Coronary artery (tissue), 2 donors: ENCODE data around the gene CIB4.

Experiments
- DNase-seq: peaks from one replicate; pipeline ENCODE4 v3.0.0-alpha.2; 2017; ENCODE audit warnings: low spot score
- H3K27ac ChIP-seq, 2 donors: fragments of 200-600 bp; sonication (generic); one replicate each; pipeline ENCODE4 v1.5.1; 2016 to 2019
- H3K4me3 ChIP-seq: fragments of 200-600 bp; sonication (generic); 2 replicates; pipeline ENCODE4 v1.5.1; 2016; ENCODE audit warnings: mild to moderate bottlenecking, moderate library complexity
- TF ChIP-seq, protein P1 (sequence below): fragments of 200-600 bp; sonication (generic); IDR thresholded peaks from one replicate; pipeline ENCODE4 v1.5.1; 2019; ENCODE audit warnings: antibody characterized with exemption

The CIB4 gene

DNA sequence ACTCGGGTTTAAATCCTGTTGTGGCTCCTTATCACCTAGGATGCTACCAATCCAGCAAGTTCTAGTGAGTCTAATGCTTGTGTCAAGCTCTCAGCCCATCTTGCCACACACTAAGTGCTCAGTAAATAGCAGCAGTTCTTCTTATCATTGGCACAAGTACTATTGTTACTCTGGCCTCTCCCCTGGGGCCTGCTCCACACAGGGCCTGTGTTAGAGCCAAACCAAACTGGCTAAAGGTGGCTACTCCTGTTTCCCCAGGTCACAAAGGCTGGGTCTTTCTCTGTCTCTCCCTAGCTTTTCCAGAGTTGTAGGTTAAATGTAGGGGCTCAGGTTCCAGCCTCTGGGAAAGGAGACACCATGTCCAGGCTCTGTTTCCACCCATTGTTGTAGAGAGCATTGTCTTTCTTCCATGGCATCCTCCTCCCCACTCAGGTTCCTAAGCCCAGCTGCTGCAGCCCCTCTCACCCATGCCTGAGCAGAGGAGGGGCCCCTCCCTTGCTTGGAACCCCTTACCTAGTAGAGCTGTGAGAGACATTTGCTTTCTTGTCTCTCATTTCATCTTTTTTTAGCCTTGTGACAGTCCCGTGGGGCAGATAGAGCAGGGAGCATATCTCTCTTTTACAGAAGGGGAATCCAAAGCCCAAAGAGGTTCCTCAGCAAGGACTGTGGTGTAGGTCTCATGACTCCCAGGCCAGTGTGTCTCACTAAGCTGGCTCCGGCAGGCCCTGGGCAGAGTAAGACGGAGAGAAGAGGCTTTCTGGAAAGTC, 106.9 kb downstream of the CIB4 start:
- TF ChIP-seq, protein P1, sequence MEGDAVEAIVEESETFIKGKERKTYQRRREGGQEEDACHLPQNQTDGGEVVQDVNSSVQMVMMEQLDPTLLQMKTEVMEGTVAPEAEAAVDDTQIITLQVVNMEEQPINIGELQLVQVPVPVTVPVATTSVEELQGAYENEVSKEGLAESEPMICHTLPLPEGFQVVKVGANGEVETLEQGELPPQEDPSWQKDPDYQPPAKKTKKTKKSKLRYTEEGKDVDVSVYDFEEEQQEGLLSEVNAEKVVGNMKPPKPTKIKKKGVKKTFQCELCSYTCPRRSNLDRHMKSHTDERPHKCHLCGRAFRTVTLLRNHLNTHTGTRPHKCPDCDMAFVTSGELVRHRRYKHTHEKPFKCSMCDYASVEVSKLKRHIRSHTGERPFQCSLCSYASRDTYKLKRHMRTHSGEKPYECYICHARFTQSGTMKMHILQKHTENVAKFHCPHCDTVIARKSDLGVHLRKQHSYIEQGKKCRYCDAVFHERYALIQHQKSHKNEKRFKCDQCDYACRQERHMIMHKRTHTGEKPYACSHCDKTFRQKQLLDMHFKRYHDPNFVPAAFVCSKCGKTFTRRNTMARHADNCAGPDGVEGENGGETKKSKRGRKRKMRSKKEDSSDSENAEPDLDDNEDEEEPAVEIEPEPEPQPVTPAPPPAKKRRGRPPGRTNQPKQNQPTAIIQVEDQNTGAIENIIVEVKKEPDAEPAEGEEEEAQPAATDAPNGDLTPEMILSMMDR, result no peak
- DNase-seq, result no peak
- H3K27ac ChIP-seq, result no peak overlapping the region
- no peak overlapping the region for H3K4me3 ChIP-seq

DNA sequence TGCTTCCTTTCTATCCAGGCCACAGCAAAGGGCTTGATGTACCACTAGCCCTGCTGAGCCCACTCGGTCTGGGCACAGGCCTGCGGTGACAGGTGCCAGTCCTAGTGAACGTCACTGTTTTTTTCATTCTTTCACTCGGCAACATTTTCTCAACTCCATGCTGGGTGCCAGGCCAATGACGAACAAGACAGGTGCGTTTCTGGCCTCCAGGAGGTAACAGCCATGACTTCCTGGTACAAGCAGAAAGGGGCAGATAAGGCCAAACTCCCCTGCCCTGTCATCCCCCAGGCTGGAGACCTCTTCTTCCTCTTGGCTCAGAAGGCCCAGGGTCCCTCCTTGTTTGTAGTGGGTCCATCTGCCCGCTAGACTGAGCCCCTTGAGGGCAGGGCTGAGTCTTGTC, 107.5 kb downstream of the CIB4 start:
- no peak for DNase-seq
- H3K4me3 ChIP-seq, result no peak overlapping the region
- TF ChIP-seq, protein P1, result no peak
- H3K27ac ChIP-seq, result no peak overlapping the region

DNA sequence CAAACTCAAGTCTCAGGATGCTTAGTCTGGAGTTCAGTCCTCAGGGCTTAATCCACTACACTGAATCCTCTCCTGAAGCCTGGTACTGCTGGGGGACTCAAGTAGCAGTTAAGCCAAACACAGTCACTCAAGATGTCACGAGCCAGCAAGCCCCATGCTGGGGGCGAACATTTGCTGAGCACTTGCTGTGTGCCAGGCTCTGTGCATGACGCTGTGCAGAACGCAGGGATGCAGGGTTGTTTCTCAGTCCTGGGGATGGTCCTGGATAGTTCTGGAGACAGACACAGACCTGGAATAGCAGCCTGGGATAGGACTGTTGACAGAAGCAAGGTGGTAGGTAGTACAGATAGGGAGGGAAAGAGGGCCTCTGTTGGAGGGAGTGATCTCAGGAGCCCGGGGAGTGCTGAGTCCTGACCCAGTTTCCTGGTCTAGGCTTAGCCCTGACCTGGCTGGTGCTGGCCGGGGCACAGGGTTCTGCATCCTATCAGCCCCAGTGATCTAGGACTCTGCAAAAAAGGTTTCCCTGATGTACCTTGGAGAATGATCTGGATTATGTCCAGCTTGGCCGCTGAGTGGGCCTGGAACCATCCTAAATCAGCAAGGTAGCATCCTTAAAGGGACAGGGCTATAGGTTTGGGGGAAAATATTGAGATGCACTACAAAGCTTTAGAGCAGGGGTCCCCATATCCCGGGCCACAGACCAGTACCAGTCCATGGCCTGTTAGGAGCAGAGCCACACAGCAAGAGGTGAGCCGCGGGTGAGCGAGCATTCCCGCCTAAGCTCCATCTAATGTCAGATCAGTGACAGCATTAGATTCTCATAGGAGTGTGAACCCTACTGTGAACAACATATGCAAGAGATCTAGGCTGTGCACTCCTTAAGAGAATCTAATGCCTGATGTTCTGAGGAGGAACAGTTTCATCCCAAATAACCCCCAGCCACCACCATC, 108.6 kb downstream of the CIB4 start:
- H3K4me3 ChIP-seq, result no peak overlapping the region
- DNase-seq, result no peak
- TF ChIP-seq, protein P1, result no peak
- H3K27ac ChIP-seq, result no peak overlapping the region
